ENCODE results near the gene OCA2. TPM values are rescaled to one million over a fixed set of nuclear protein-coding genes. Genes with fewer than 3 reads are reported as not detected.

Gene OCA2
- total RNA-seq, 1 experiment from 2014 or later: 0.31 TPM

GRCh38 chr15:27783678-27784077 is 315.4 kb downstream of the OCA2 start:
- no peak for DNase-seq
- Histone ChIP-seq H3K79me1 (ENCODE audit: insufficient read depth, low read depth, low read length, poor library complexity, severe bottlenecking) (no peaks in the 10 kb centered on the region), H3K23me2 (ENCODE audit: insufficient read length, low read depth, low read length, poor library complexity, severe bottlenecking) (no peaks in the 10 kb centered on the region), H2BK15ac (ENCODE audit: low read depth, low read length) (no peak overlapping the region), H3K14ac (ENCODE audit: insufficient read depth, low read length) (peak overlapping the region; percentile 70; the same call in 1 of the 2 replicates), H3K18ac (ENCODE audit: insufficient read length, low read depth, low read length) (peak overlapping the region; percentile 15), H4K91ac (ENCODE audit: insufficient read length, low read depth, low read length) (no peak overlapping the region), H3K9me3 (ENCODE audit: control insufficient read depth, low read depth, low read length) (no peaks in the 10 kb centered on the region), H3K27ac (ENCODE audit: insufficient read length, low read depth, low read length) (no peak overlapping the region), H4K8ac (replicated peaks; ENCODE audit: insufficient read length, low read depth, low read length) (no peak overlapping the region), H4K20me1 (ENCODE audit: control insufficient read depth, insufficient read depth, insufficient read length) (no peaks in the 10 kb centered on the region), H3K56ac (ENCODE audit: insufficient read length, low read depth, low read length) (no peak overlapping the region), H3K79me2 (ENCODE audit: insufficient read depth, low read length) (no peaks in the 10 kb centered on the region), H3K4me2 (ENCODE audit: insufficient read depth, insufficient read length, low read length) (no peak overlapping the region), H4K5ac (ENCODE audit: insufficient read length, low read depth, low read length) (no peak overlapping the region), H3K4me1 (ENCODE audit: insufficient read depth, low read length) (no peaks in the 10 kb centered on the region; the same call in 1 of the 2 replicates), H2BK12ac (ENCODE audit: insufficient read length, low read depth, low read length) (no peak overlapping the region), H2AFZ (ENCODE audit: low read length) (no peak overlapping the region), H2BK20ac (ENCODE audit: low read depth, low read length, poor library complexity, severe bottlenecking) (no peak overlapping the region), H3K27me3 (ENCODE audit: insufficient read depth, low read length) (no peaks in the 10 kb centered on the region), H3K4ac (ENCODE audit: low read depth, low read length) (no peak overlapping the region), H2BK120ac (ENCODE audit: low read depth, low read length, poor library complexity, severe bottlenecking) (no peak overlapping the region), H2BK5ac (ENCODE audit: insufficient read length, low read length) (no peak overlapping the region), H3K23ac (ENCODE audit: insufficient read length, low read depth, low read length) (no peak overlapping the region), H3K9ac (ENCODE audit: extremely low read depth, insufficient read length, low read length) (no peak overlapping the region), H3T11ph (ENCODE audit: low read length) (no peak overlapping the region), H2AK5ac (ENCODE audit: insufficient read length, low read length) (no peak overlapping the region)
- no peaks in the 10 kb centered on the region for H3K36me3 Mint-ChIP-seq (ENCODE audit: insufficient read depth in 1 of 3, low read depth in 3 of 3)
- H3K4me1 Mint-ChIP-seq: peaks cover 13% of the 10 kb centered on the region in 2 experiments
- no CpG with 5 or more reads among the region's 3 CpGs for WGBS (ENCODE audit: extremely low coverage, insufficient read length, low lambda C conversion rate)
- no peaks in the 10 kb centered on the region; the same call in 1 of the 2 replicates for H3K27me3 Mint-ChIP-seq (ENCODE audit: low read depth)
- TF ChIP-seq CTCF (conservative IDR thresholded peaks at IDR 0.05): no peak
- no peak overlapping the region for H3K4me3 Mint-ChIP-seq
- H3K9me3 Mint-ChIP-seq: no peaks in the 10 kb centered on the region
- H3K27ac Mint-ChIP-seq: no peak overlapping the region

All from H9 (cell line).